H1 (cell line): ENCODE measurements around the gene NUCB1. TPM values are rescaled to one million over a fixed set of nuclear protein-coding genes. Genes with fewer than 3 reads are reported as not detected.

ENCODE experiments used
- CTCF ChIA-PET: fragments of 300-600 bp; sonication (Branson Sonifier 250); formaldehyde crosslinking; loops from one replicate; lab custom pipeline; 2021; ENCODE audit not compliant: partially characterized antibody; lab: Charles Lee
- POLR2A ChIA-PET: fragments of 300-600 bp; sonication (Branson Sonifier 250); formaldehyde crosslinking; loops from one replicate; lab custom pipeline; 2021; ENCODE audit warnings: inconsistent platforms; ENCODE audit not compliant: partially characterized antibody; lab: Charles Lee
- DNase-seq, 2 experiments: peaks; one replicate each; pipeline versions ENCODE4 v3.0.0 to v3.0.0-alpha.2; 2010 to 2022; ENCODE audit warnings: low spot score in 2 of 2, low read depth in 1 of 2, mixed read lengths in 1 of 2
- FAIRE-seq: peaks from 2 replicates; lab custom pipeline; 2011; peaks lifted over from hg19 to GRCh38; lab: Jason Lieb, UNC
- H2AFZ ChIP-seq: 2 replicates; pipeline ENCODE4 v1.8.1; 2012; ENCODE audit warnings: low read length, inconsistent platforms
- H2AK5ac ChIP-seq: 2 replicates; pipeline ENCODE4 v1.6.1; 2013; ENCODE audit warnings: low read depth, low read length
- H2BK120ac ChIP-seq: replicated peaks from 2 replicates; pipeline ENCODE3; 2013; ENCODE audit warnings: low read depth, low read length, inconsistent platforms
- H2BK12ac ChIP-seq: 2 replicates; pipeline ENCODE4 v1.6.1; 2013; ENCODE audit warnings: low read depth, low read length
- H2BK15ac ChIP-seq: 2 replicates; pipeline ENCODE4 v1.6.1; 2013; ENCODE audit warnings: low read length
- H2BK20ac ChIP-seq: 2 replicates; pipeline ENCODE4 v1.6.1; 2013; ENCODE audit warnings: low read length
- H2BK5ac ChIP-seq: 2 replicates; pipeline ENCODE4 v1.6.1; 2013; ENCODE audit warnings: low read depth, low read length
- H3K14ac ChIP-seq: 2 replicates; pipeline ENCODE4 v1.6.1; 2013; ENCODE audit warnings: inconsistent platforms; ENCODE audit not compliant: insufficient read length
- H3K18ac ChIP-seq: 2 replicates; pipeline ENCODE4 v1.6.1; 2013; ENCODE audit warnings: low read length; ENCODE audit errors: extremely low read depth
- H3K23ac ChIP-seq: 2 replicates; pipeline ENCODE4 v1.6.1; 2013; ENCODE audit warnings: inconsistent platforms; ENCODE audit not compliant: insufficient read length
- H3K23me2 ChIP-seq: 2 replicates; pipeline ENCODE4 v1.6.1; 2013; ENCODE audit warnings: low read depth, low read length
- H3K27ac ChIP-seq: 2 replicates; pipeline ENCODE4 v1.6.1; 2011; ENCODE audit warnings: low read depth, low read length, inconsistent platforms
- H3K27me3 ChIP-seq, 4 experiments: replicated peaks in 1 of 4; 1 replicate in 1 of 4; 2 replicates in 3 of 4; pipeline versions ENCODE4 v1.6.1 to v1.8.1; 2011 to 2013; ENCODE audit warnings: low read length in 3 of 4, mild to moderate bottlenecking in 3 of 4, inconsistent platforms in 2 of 4, mixed read lengths in 2 of 4, moderate library complexity in 1 of 4; ENCODE audit not compliant: control insufficient read depth in 3 of 4, insufficient read depth in 3 of 4; ENCODE audit errors: extremely low read depth in 1 of 4
- H3K36me3 ChIP-seq, 4 experiments: 2 replicates each; pipeline versions ENCODE4 v1.6.1 to v1.8.1; 2011 to 2013; ENCODE audit warnings: mild to moderate bottlenecking in 4 of 4, low read length in 3 of 4, moderate library complexity in 2 of 4, control low read depth in 1 of 4, inconsistent platforms in 1 of 4; ENCODE audit not compliant: insufficient read depth in 4 of 4, control insufficient read depth in 2 of 4
- H3K4ac ChIP-seq: replicated peaks from 2 replicates; pipeline ENCODE3; 2013; ENCODE audit warnings: low read length, low read depth, mixed read lengths, inconsistent platforms; ENCODE audit not compliant: insufficient read length
- H3K4me1 ChIP-seq, 4 experiments: replicated peaks in 1 of 4; 1 replicate in 1 of 4; 2 replicates in 3 of 4; pipeline versions ENCODE4 v1.6.1 to v1.8.1; 2011 to 2013; ENCODE audit warnings: low read length in 3 of 4, inconsistent platforms in 2 of 4, mixed read lengths in 1 of 4; ENCODE audit not compliant: insufficient read depth in 4 of 4, control insufficient read depth in 3 of 4
- H3K4me2 ChIP-seq, 2 experiments: 2 replicates each; pipeline versions ENCODE4 v1.6.1 to v1.8.1; 2011 to 2013; ENCODE audit warnings: low read depth in 2 of 2, low read length in 2 of 2, control low read depth in 1 of 2, inconsistent platforms in 1 of 2, mild to moderate bottlenecking in 1 of 2; ENCODE audit not compliant: insufficient read depth in 1 of 2
- H3K4me3 ChIP-seq, 4 experiments: fragments of 200-600, 300-600 bp in 1 of 4; sonication (generic), shearing (Covaris generic), sonication (Bioruptor Twin) in 1 of 4; 2 replicates each; pipeline versions ENCODE4 v1.5.1 to v1.8.1; 2011 to 2016; ENCODE audit warnings: low read length in 4 of 4, low read depth in 3 of 4, control low read depth in 2 of 4, inconsistent platforms in 2 of 4, mild to moderate bottlenecking in 2 of 4, mixed read lengths in 1 of 4, moderate library complexity in 1 of 4; ENCODE audit not compliant: insufficient read depth in 2 of 4; ENCODE audit errors: extremely low read depth in 1 of 4
- H3K56ac ChIP-seq: replicated peaks from 2 replicates; pipeline ENCODE3; 2013; ENCODE audit warnings: low read depth, mild to moderate bottlenecking, mixed read lengths, low read length, inconsistent platforms; ENCODE audit not compliant: insufficient read length
- H3K79me1 ChIP-seq: 2 replicates; pipeline ENCODE4 v1.6.1; 2013; ENCODE audit warnings: low read depth, low read length, control low read depth
- H3K79me2 ChIP-seq, 2 experiments: 2 replicates each; pipeline versions ENCODE4 v1.6.1 to v1.8.1; 2012 to 2013; ENCODE audit warnings: low read length in 2 of 2, mild to moderate bottlenecking in 2 of 2, inconsistent platforms in 1 of 2; ENCODE audit not compliant: insufficient read depth in 2 of 2, control insufficient read depth in 1 of 2
- H3K9ac ChIP-seq, 4 experiments: replicated peaks in 1 of 4; 1 replicate in 1 of 4; 2 replicates in 3 of 4; pipeline versions ENCODE4 v1.6.1 to v1.8.1; 2011 to 2013; ENCODE audit warnings: low read depth in 3 of 4, low read length in 3 of 4, control low read depth in 2 of 4, mild to moderate bottlenecking in 2 of 4, moderate library complexity in 2 of 4, inconsistent platforms in 1 of 4; ENCODE audit errors: extremely low read depth in 1 of 4
- H3K9me3 ChIP-seq, 2 experiments: 2 replicates each; pipeline versions ENCODE4 v1.6.1 to v1.8.1; 2012 to 2013; ENCODE audit warnings: mild to moderate bottlenecking in 2 of 2, moderate library complexity in 2 of 2, control low read depth in 1 of 2, inconsistent platforms in 1 of 2, low read depth in 1 of 2, low read length in 1 of 2, mixed read lengths in 1 of 2; ENCODE audit not compliant: insufficient read depth in 2 of 2
- H4K20me1 ChIP-seq, 2 experiments: replicated peaks in 1 of 2; 2 replicates each; pipeline versions ENCODE3 to v1.8.1; 2011 to 2013; ENCODE audit warnings: inconsistent platforms in 2 of 2, low read length in 2 of 2, mild to moderate bottlenecking in 1 of 2; ENCODE audit not compliant: insufficient read depth in 2 of 2, control insufficient read depth in 1 of 2
- H4K5ac ChIP-seq: 2 replicates; pipeline ENCODE4 v1.6.1; 2013; ENCODE audit warnings: low read length, low read depth, mixed read lengths, inconsistent platforms; ENCODE audit not compliant: insufficient read length
- H4K8ac ChIP-seq: 2 replicates; pipeline ENCODE4 v1.8.0; 2013; ENCODE audit warnings: mild to moderate bottlenecking, moderate library complexity, low read length, inconsistent platforms; ENCODE audit not compliant: insufficient read depth; ENCODE audit errors: extremely low read depth
- H4K91ac ChIP-seq: replicated peaks from 2 replicates; pipeline ENCODE3; 2013; ENCODE audit warnings: low read length, mixed read lengths, inconsistent platforms; ENCODE audit not compliant: insufficient read length
- BACH1 ChIP-seq: IDR thresholded peaks from 2 replicates; pipeline ENCODE4 v1.6.1; 2012; ENCODE audit warnings: low read length, improper control_type of control experiment
- CBX8 ChIP-seq: fragments of 300-800, 300-1000 bp; sonication (generic); IDR thresholded peaks from 2 replicates; pipeline ENCODE4 v1.7.1; 2016; ENCODE audit warnings: low read depth, low read length, borderline replicate concordance
- CHD2 ChIP-seq: IDR thresholded peaks from 2 replicates; pipeline ENCODE4 v1.6.1; 2012; ENCODE audit warnings: low read length, improper control_type of control experiment
- CTBP2 ChIP-seq: IDR thresholded peaks from 2 replicates; pipeline ENCODE4 v1.7.0; 2011; ENCODE audit warnings: borderline replicate concordance, mild to moderate bottlenecking, moderate library complexity, mixed read lengths, low read length; ENCODE audit not compliant: insufficient read depth, insufficient read length
- EGR1 ChIP-seq: IDR thresholded peaks from 2 replicates; pipeline ENCODE4 v1.6.1; 2011; ENCODE audit warnings: low read depth, low read length, borderline replicate concordance
- HDAC2 ChIP-seq, 2 experiments: fragments of 300-600 bp in 1 of 2; sonication (generic) in 1 of 2; IDR thresholded peaks; 2 replicates each; pipeline ENCODE4 v1.6.1; 2011 to 2012; ENCODE audit warnings: low read depth in 2 of 2, low read length in 2 of 2, mild to moderate bottlenecking in 2 of 2, moderate library complexity in 2 of 2, borderline replicate concordance in 1 of 2, inconsistent platforms in 1 of 2
- KDM4A ChIP-seq: IDR thresholded peaks from one replicate; pipeline ENCODE4 v1.7.1; 2012; ENCODE audit warnings: low read depth, mild to moderate bottlenecking, moderate library complexity, low read length, inconsistent platforms; ENCODE audit not compliant: severe bottlenecking
- NRF1 ChIP-seq: IDR thresholded peaks from 2 replicates; pipeline ENCODE4 v1.6.1; 2011; ENCODE audit warnings: mild to moderate bottlenecking, low read depth, low read length, improper control_type of control experiment
- POLR2A ChIP-seq, 2 experiments: IDR thresholded peaks; 1 replicate in 1 of 2; 2 replicates in 1 of 2; pipeline ENCODE4 v1.6.1; 2011; ENCODE audit warnings: low read depth in 2 of 2, low read length in 2 of 2, mild to moderate bottlenecking in 2 of 2; ENCODE audit errors: control extremely low read depth in 1 of 2
- SP1 ChIP-seq: IDR thresholded peaks from 2 replicates; pipeline ENCODE4 v1.6.1; 2011; ENCODE audit warnings: low read depth, low read length
- WGBS, 2 experiments: shearing (Covaris generic) in 1 of 2; methylation state at CpG; one replicate each; pipeline versions ENCODE4 v1.1.6 to v1.1.7; 2013 to 2015; ENCODE audit warnings: low lambda C conversion rate in 2 of 2, mixed read lengths in 2 of 2, inconsistent platforms in 1 of 2, low coverage in 1 of 2, missing lambda C conversion rate in 1 of 2; ENCODE audit not compliant: insufficient replicate concordance in 2 of 2, insufficient coverage in 1 of 2, insufficient read length in 1 of 2; ENCODE audit errors: extremely low coverage in 1 of 2, missing lambda C conversion rate in 1 of 2; 5-methylcytosine and 5-hydroxymethylcytosine counted together
- polyA plus RNA-seq, 7 experiments: library from polyadenylated mRNA; depleted of rRNA in 3 of 7; stranded (reverse) in 5 of 7; unstranded in 2 of 7; fragments of >200 nt in 5 of 7; fragments of 200-250 nt in 2 of 7; gene quantifications; 1 replicate in 5 of 7; 2 replicates in 1 of 7; 4 replicates in 1 of 7; pipeline versions ENCODE4 v1.2.1 to v1.2.3, GENCODE V29; 2011 to 2013; ENCODE audit warnings: missing spikeins in 2 of 7, mixed read lengths in 2 of 7
- total RNA-seq: library from RNA; stranded (reverse); fragmentation: NEBNext Ultra II Directional; extraction: Animal tissue kit (Norgen Biotek cat#: 25700); gene quantifications from 2 replicates; pipeline ENCODE4 v1.2.1, GENCODE V29; 2021
- TF ChIP-seq, protein P1 (sequence below): IDR thresholded peaks from 2 replicates; pipeline ENCODE4 v1.6.1; 2012; ENCODE audit warnings: low read length, inconsistent platforms
- TF ChIP-seq, protein P2 (sequence below): IDR thresholded peaks from 2 replicates; pipeline ENCODE4 v1.6.1; 2011; ENCODE audit warnings: low read depth, mild to moderate bottlenecking, low read length; ENCODE audit not compliant: insufficient read depth

Gene NUCB1
- total and polyA plus RNA-seq, 2 of the 8 experiments (the other 6 are each of a cell fraction or from before 2014, with no cell fraction given): 111 to 121 TPM

DNA sequence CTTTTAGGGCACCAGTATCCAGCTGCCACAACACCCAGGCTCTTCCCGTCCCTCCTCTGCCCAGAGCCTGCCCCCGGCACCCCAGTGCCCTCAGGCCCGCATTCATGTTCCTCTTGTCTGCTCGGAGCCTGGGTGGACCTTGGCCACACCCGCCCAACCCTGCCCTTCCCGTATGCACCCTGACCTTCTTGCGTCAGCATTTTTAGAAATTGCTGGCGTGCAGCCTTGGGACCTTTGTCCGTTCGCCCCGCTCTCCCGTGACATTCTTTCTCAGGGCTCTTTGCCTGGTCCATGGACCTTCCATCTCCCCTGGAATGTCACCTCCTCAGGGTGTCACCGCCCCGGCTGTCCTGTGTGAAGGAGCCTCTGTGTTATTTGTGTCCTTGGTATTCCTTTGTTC, 7.6 kb downstream of the NUCB1 start:
- H4K91ac ChIP-seq: no peak overlapping the region
- no peak overlapping the region for H2BK20ac ChIP-seq
- no peak overlapping the region for H3K14ac ChIP-seq
- H2BK120ac ChIP-seq: no peak overlapping the region
- H3K18ac ChIP-seq: no peak overlapping the region
- H3K79me2 ChIP-seq: peaks cover 0 to 3% of the 10 kb centered on the region in 2 experiments; a peak in 2 of 4 replicates
- H2BK5ac ChIP-seq: no peak overlapping the region
- no peak overlapping the region for H2AFZ ChIP-seq
- H3K36me3 ChIP-seq: peaks cover 12 to 49% (median 24%) of the 10 kb centered on the region in 4 experiments; a peak in 6 of 8 replicates
- H3K56ac ChIP-seq: no peak overlapping the region
- H2BK12ac ChIP-seq: no peak overlapping the region
- ChIA-PET CTCF (no interaction called here), POLR2A (no interaction called here)
- WGBS, 2 experiments: 96% methylated on average over 14 of the region's 14 CpGs; no CpG with 5 or more reads in 1 of the 2 experiments
- H3K27ac ChIP-seq: no peak overlapping the region
- H3K9me3 ChIP-seq: no peaks in the 10 kb centered on the region
- no peak overlapping the region for H2BK15ac ChIP-seq
- FAIRE-seq (no peak), DNase-seq (no peak)
- H4K20me1 ChIP-seq: peaks cover 0 to 2% of the 10 kb centered on the region in 2 experiments
- no peaks in the 10 kb centered on the region for H3K27me3 ChIP-seq
- no peak overlapping the region for H3K4ac ChIP-seq
- H3K23ac ChIP-seq: no peak overlapping the region
- peaks cover 5% of the 10 kb centered on the region; the same call in 1 of the 2 replicates for H3K23me2 ChIP-seq
- H2AK5ac ChIP-seq: no peak overlapping the region
- no peak overlapping the region for H3K4me2 ChIP-seq
- no peaks in the 10 kb centered on the region for H3K4me1 ChIP-seq
- no peak overlapping the region for H3K4me3 ChIP-seq
- H3K9ac ChIP-seq: no peak overlapping the region; a peak in 1 of 7 replicates
- H4K8ac ChIP-seq: no peak overlapping the region
- H4K5ac ChIP-seq: no peak overlapping the region
- H3K79me1 ChIP-seq: peaks cover under 1% of the 10 kb centered on the region; the same call in 1 of the 2 replicates
- TF ChIP-seq SP1 (no peak), NRF1 (no peak), CTBP2 (no peak), KDM4A (no peak), CBX8 (no peak), HDAC2 (IDR thresholded peaks at IDR 0.05; ENCODE audit: borderline replicate concordance in 1 of 2, low read depth in 2 of 2, low read length in 2 of 2) (no peak), CHD2 (no peak), BACH1 (no peak), POLR2A (IDR thresholded peaks at IDR 0.05; ENCODE audit: control extremely low read depth in 1 of 2, low read depth in 2 of 2, low read length in 2 of 2) (no peak), EGR1 (no peak)
- TF ChIP-seq, protein P1, sequence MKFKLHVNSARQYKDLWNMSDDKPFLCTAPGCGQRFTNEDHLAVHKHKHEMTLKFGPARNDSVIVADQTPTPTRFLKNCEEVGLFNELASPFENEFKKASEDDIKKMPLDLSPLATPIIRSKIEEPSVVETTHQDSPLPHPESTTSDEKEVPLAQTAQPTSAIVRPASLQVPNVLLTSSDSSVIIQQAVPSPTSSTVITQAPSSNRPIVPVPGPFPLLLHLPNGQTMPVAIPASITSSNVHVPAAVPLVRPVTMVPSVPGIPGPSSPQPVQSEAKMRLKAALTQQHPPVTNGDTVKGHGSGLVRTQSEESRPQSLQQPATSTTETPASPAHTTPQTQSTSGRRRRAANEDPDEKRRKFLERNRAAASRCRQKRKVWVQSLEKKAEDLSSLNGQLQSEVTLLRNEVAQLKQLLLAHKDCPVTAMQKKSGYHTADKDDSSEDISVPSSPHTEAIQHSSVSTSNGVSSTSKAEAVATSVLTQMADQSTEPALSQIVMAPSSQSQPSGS: no peak
- TF ChIP-seq, protein P2, sequence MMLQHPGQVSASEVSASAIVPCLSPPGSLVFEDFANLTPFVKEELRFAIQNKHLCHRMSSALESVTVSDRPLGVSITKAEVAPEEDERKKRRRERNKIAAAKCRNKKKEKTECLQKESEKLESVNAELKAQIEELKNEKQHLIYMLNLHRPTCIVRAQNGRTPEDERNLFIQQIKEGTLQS: no peak
